GM11168 (cell line): ENCODE measurements around the gene FGF6.

Experiments used
- in situ Hi-C: fragments of 300-500 bp; cut with MboI; formaldehyde crosslinking; loops from one replicate; pipeline ENCODE4 v1.12.0; 2022; ENCODE audit warnings: low sequenced_read_pairs; ENCODE audit not compliant: unreplicated experiment

The FGF6 gene

GRCh38 chr12:4448371-4448940 is 2.8 kb upstream of the FGF6 start:
- in situ Hi-C loops = no loop called here

GRCh38 chr12:4447151-4447550 is 1.5 kb upstream of the FGF6 start:
- in situ Hi-C loops = no loop called here

DNA sequence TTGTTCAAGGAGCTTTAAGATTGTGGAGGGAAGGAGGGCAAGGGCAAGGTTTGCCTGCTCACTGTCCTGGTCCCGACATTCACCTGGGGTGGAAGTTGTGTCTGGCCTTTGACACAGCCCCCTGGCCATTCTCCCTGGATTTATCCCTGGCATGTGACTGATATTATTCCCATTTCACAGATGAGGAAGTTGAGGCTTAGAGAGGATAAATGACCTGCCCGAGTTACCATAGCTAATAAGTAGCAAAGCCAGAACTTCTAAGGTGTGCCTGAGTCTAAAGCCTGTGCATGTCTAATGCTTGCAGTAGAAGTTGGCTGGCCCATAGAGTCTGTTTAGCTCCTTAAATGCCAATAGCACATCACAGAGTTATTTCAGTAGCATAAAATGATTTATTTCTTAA is 720 bp upstream of the FGF6 start:
- in situ Hi-C loops = no loop called here

DNA sequence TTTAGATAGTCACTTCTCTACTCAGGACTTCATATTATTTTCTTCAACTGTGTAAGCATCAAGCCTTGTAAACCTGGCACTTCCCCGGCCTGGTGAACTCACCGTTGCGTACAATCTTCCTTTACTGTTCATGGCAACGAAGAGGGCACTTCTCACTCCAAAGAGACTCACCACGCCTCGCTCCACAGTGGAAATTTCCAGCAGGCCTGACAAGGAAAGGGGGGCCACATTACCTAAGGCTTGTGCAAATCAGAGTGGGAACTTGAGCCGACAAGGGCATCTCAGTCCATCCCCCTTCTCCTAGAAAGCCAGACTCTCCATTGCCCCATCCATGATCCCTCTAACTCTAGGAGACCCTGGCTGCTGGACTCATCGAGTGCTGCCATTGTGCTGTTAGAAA is 1.6 kb downstream of the FGF6 start:
- in situ Hi-C loops = no loop called here

- in situ Hi-C loops = no loop called here
Observed at GRCh38 chr12:4443616-4444015, 2.0 kb downstream of the FGF6 start.

DNA sequence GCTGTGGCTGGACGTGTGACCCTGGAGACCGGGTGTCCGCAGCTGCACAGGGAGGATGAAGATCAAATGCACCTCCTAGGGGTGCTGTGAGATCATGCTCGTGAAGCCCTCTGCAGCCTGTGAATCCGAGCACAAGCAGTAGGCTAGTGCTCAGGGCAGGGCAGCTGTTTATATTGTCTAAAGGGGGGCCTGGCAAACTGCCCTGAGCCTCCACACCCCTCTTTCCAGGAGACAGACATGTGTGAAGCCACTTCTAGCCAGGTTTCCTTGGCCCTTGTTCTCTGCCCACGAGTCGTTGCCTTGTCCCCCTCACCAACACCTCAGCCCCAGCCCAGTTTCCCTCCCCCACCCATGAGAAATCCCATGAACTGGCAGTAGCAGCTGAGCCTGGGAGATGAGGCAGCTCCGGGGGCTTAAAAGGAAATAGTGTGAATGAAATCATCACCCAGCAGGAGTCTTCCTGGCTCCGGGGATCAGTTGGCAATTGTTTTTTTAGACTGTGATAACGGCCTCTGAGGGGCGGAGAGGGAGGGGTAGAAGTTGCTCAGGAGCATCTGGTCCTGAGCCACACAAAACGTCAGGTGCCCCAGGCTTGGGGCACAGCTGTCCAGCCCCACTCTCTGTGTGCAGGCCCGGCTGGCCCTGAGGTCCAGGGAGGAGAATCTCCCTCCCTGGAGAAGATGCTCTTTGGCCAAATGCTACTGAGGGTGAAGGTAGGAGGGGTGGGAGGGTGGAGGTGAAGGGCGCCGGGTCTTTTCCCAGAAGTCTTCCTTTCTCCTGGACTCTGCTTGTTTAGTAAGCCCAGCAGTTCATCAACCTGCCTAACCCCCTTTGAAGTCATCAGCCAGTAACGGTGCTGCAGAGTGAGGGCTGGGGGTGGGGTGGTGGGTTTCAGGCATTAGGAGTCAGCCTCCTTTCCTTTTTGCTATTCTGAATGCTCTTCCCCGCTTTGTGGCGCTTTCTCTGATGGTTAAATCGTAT is 4.0 kb downstream of the FGF6 start:
- in situ Hi-C loops = no loop called here

- in situ Hi-C loops = no loop called here
Observed at GRCh38 chr12:4440187-4440941, 5.3 kb downstream of the FGF6 start.

DNA sequence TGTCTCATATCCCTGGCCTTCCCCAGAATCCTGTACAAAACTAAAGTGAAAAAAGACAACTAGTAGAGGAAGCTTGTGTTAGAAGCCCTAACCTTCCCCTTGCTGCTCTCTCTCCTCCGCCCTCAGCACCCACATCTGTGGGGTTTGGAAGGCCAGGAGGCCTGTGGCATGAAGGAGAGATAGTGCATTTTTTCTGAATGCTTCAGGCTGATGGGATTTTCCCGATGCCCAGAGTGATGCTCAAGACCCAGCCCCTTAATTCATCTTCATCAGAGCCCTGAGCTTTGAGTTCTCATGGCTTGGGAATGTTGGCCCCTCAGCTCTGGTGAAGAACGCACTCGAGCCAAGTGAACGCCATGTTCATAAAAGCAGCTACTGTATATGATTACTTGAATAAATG is 5.9 kb downstream of the FGF6 start:
- in situ Hi-C loops = no loop called here

- in situ Hi-C loops = no loop called here
Observed at GRCh38 chr12:4438834-4439596, 6.6 kb downstream of the FGF6 start.

- in situ Hi-C loops = no loop called here
Observed at GRCh38 chr12:4435537-4435936, 10.1 kb downstream of the FGF6 start.

- in situ Hi-C loops = no loop called here
Observed at GRCh38 chr12:4434706-4435425, 10.7 kb downstream of the FGF6 start.

- in situ Hi-C loops = no loop called here
Observed at GRCh38 chr12:4434301-4434700, 11.3 kb downstream of the FGF6 start.

DNA sequence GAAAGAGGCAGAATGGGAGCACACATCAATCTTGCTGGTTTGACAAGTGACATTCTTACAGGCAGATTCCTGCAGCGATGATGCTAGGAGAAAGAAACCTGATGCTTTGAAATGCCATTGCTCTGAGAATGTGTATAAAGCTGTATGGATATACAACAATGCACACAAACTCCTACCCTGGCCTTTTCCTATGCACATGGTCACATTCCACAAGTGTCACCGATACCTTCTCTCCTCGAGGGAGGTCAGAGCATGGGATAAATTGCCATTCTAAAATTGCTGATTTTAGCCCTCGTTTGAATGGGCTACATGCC is 11.9 kb downstream of the FGF6 start:
- in situ Hi-C loops = no loop called here

GRCh38 chr12:4432878-4433744 is 12.5 kb downstream of the FGF6 start:
- in situ Hi-C loops = no loop called here

DNA sequence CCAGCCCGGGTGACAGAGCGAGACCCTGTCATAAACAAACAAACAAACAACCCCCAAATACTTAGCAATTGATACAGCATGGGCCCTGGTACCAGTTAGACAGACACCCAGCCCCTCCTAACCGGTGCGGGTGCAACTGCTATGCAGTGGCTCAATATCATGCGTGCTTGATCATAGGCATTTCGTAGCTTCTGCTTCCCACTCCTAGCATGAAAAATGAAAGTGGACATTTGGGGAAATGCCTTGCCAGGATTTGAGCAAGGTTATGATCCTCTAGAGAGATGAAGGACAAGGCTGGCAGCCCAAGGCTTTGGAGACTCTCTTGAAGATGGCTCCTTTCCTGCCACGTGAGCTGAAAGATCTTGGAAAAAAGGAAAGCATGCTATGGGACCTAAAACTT is 13.7 kb downstream of the FGF6 start:
- in situ Hi-C loops = no loop called here

DNA sequence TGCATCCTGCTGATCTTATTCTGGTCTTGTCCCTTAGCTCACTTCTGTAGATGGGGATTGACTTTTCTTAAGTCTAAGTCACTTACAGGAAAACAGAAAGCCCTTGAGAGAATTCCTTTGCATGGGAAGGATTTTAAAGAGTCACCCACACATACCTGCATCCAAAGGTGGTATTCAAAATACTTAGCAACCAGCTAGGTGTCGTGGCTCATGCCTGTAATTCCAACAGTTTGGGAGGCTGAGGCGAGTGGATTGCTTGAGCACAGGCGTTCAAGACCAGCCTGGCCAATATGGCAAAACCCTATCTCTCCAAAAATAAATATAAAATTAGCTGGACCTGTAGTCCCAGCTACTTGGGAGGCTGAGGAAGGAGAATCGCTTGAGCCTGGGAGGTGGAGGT is 14.2 kb downstream of the FGF6 start:
- in situ Hi-C loops = no loop called here

- in situ Hi-C loops = no loop called here
Observed at GRCh38 chr12:4424422-4424821, 21.2 kb downstream of the FGF6 start.

DNA sequence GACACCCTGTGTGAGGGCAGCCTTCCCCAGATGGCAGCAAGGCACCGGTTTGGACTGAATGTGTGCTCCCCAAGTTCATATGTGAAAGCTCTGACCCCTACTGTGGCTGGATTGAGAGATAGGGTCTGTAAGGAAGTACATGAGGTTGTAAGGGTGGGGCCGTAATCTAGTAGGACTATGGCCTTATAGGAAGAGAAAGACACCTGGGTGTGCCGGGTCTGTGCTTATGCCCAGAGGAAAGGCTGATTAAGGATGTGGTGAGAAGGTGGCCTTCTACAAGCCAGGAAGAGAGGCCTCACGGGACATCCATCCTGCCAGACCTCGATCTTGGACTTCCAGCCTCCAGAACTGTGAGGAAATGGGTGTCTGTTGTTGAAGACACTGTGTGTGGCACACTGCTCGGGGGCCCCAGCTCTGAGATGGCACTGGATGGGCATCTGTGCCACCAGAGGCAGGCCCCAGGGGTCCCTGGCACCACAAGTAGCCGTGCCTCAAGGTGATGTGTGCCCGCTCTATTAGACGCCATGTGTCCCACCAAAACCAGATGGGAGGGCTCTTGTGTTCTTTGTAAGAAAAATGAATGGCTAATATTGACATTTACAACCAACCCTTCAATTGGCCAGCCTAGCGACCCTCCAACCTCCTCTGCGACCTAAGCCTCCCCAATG is 22.0 kb downstream of the FGF6 start:
- in situ Hi-C loops = no loop called here
